HL-60/S4 treated with phorbol 12-myristate 13-acetate at 8.2 ng/mL for 4 days and 3 days (cell line): ENCODE data around the gene SAMSN1.

Experiments
- in situ Hi-C: fragments of 300-500 bp; cut with MboI; formaldehyde crosslinking; loops from 2 replicates; pipeline ENCODE4 v1.15.0; 2022; ENCODE audit warnings: low sequenced_read_pairs

SAMSN1 gene

GRCh38 chr21:14545906-14546480 is at the start of gene SAMSN1:
SAMSN1 (minus strand) TSS chr21:14546315; CDS start chr21:14546261, 54 bp downstream.
- in situ Hi-C loops, result no loop called here

GRCh38 chr21:14595449-14595848 is 49.3 kb upstream of the SAMSN1 start:
- in situ Hi-C loops, result no loop called here

GRCh38 chr21:14594967-14595366 is 48.9 kb upstream of the SAMSN1 start:
- in situ Hi-C loops, result no loop called here

- in situ Hi-C loops, result no loop called here
These were observed 47.1 kb upstream of the SAMSN1 start for GRCh38 chr21:14593230-14593629.

GRCh38 chr21:14592296-14593000 is 46.3 kb upstream of the SAMSN1 start:
- in situ Hi-C loops, result no loop called here

- in situ Hi-C loops, result no loop called here
These were observed 45.8 kb upstream of the SAMSN1 start for GRCh38 chr21:14591882-14592281.

- in situ Hi-C loops, result no loop called here
These were observed 45.3 kb upstream of the SAMSN1 start for GRCh38 chr21:14591377-14591776.

- in situ Hi-C loops, result no loop called here
These were observed 43.9 kb upstream of the SAMSN1 start for GRCh38 chr21:14589855-14590563.

- in situ Hi-C loops, result no loop called here
These were observed 41.2 kb upstream of the SAMSN1 start for GRCh38 chr21:14587266-14587665.

GRCh38 chr21:14585122-14585521 is 39.0 kb upstream of the SAMSN1 start:
- in situ Hi-C loops, result no loop called here

GRCh38 chr21:14584357-14585095 is 38.4 kb upstream of the SAMSN1 start:
- in situ Hi-C loops, result no loop called here

GRCh38 chr21:14583629-14584255 is 37.6 kb upstream of the SAMSN1 start:
- in situ Hi-C loops, result no loop called here

GRCh38 chr21:14582934-14583628 is 37.0 kb upstream of the SAMSN1 start:
- in situ Hi-C loops, result no loop called here

GRCh38 chr21:14581902-14582457 is 35.9 kb upstream of the SAMSN1 start:
- in situ Hi-C loops, result no loop called here

- in situ Hi-C loops, result no loop called here
These were observed 27.1 kb upstream of the SAMSN1 start for GRCh38 chr21:14573244-14573643.

GRCh38 chr21:14572204-14572780 is 26.2 kb upstream of the SAMSN1 start:
- in situ Hi-C loops, result no loop called here

GRCh38 chr21:14569868-14570267 is 23.8 kb upstream of the SAMSN1 start:
- in situ Hi-C loops, result no loop called here

- in situ Hi-C loops, result no loop called here
These were observed 23.0 kb upstream of the SAMSN1 start for GRCh38 chr21:14569026-14569621.
